Hepatocyte (in vitro differentiated cells): ENCODE measurements around the gene KRT6B.

Experiments used
- CTCF ChIP-seq: fragments of 200-600 bp; sonication (generic); IDR thresholded peaks from 2 replicates; pipeline ENCODE4 v1.5.1; 2016; ENCODE audit warnings: antibody characterized with exemption, mild to moderate bottlenecking; ENCODE audit not compliant: poor library complexity
- EZH2 ChIP-seq: fragments of 200-600 bp; sonication (generic); IDR thresholded peaks from 2 replicates; pipeline ENCODE4 v1.6.1; 2016; ENCODE audit warnings: antibody characterized with exemption, mild to moderate bottlenecking, borderline replicate concordance

- TF ChIP-seq CTCF = no peak
- TF ChIP-seq EZH2 = no peak
Observed at GRCh38 chr12:52400906-52401305, 51.0 kb downstream of the KRT6B start.
